Testis (tissue), 2 donors: ENCODE data around the gene PHF21A.

Experiments
- CTCF ChIP-seq, 3 experiments: fragments of 450-650 bp in 2 of 3; fragments of 200-600 bp in 1 of 3; sonication (generic) in 1 of 3; IDR thresholded peaks; one replicate each; pipeline ENCODE4 v1.5.1; 2016 to 2019; ENCODE audit warnings: antibody characterized with exemption in 3 of 3, mild to moderate bottlenecking in 2 of 3, moderate library complexity in 1 of 3
- POLR2A ChIP-seq: fragments of 450-650 bp; IDR thresholded peaks from one replicate; pipeline ENCODE4 v1.6.1; 2017; ENCODE audit warnings: antibody characterized with exemption, mild to moderate bottlenecking, moderate library complexity

GRCh38 chr11:45941285-45941684 lies 180.0 kb downstream of the PHF21A start:
- TF ChIP-seq CTCF (IDR thresholded peaks at IDR 0.05) (no peak), POLR2A (no peak)
